HG02623 (cell line): ENCODE results near the gene ANGPTL5.
A peak's percentile ranks its signal among the peaks of the same experiment; 100 is the strongest.
"Not testable (repeated sequence)": the region's sequence is repeated elsewhere in the genome, so short reads cannot be mapped to it uniquely, and the experiment has no call there.

Source experiments
- ATAC-seq: cut with Tn5 transposase; IDR thresholded peaks from one replicate; pipeline ENCODE4 v1.9.1; 2021; ENCODE audit warnings: moderate library complexity; ENCODE audit not compliant: unreplicated experiment

ANGPTL5 gene

GRCh38 chr11:101889767-101890166, 26.6 kb downstream of the ANGPTL5 start:
- no peak for ATAC-seq

DNA sequence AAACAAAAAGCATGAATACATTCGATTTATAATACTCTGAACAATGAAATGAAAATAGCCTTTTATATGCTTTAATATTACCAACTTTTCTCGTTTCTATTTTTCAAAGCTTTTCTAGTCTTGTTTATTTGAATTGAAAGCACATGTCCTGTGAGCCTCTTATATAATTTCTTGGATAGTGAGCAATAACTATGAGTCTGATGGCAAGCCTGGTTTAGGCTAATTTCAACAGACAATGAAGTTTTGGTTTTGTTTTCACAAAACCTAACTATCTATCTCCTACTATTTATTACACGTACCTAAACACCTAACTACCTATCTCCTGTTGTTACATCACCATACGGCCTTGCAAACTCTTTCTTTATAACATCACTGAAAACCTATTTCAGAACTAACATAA, 30.7 kb downstream of the ANGPTL5 start:
- ATAC-seq: no peak

DNA sequence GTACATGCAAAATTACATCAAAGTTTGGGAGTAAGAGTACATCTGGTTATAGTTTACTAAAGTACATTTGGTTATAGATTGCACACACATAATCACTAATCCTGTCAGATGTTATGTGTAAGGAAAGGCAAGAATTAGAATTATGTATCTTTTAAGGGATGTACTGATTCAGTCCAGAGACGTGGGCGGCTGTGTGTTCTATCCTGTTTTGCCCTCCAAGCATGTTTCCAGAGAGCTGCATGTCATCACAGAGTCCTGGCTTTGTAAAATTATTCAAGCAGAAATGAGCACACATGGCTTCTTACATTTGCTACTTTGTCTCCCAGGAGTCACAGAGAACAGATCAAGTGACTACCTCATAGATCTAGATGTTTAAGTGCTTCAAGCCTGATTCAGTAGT, 34.7 kb downstream of the ANGPTL5 start:
- no peak for ATAC-seq

DNA sequence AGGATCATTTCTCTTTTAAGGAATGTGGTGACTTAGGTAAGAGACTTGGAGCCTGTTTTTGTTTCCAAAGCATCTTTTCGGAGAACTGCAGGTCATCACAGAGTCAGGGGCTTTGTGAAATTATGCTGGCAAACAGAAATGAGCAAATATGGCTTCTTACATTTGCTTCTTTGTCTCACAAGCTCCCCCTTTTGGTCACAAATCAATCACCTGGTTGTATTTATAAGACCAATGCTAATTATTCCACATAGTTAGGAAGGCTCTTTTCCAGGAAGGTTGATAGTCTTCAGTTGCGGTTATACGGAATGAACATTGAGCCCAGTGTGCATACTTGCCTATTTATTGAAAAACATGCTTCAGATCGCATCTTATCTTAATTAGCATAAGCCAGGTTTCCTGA, 36.1 kb downstream of the ANGPTL5 start:
- no peak for ATAC-seq

DNA sequence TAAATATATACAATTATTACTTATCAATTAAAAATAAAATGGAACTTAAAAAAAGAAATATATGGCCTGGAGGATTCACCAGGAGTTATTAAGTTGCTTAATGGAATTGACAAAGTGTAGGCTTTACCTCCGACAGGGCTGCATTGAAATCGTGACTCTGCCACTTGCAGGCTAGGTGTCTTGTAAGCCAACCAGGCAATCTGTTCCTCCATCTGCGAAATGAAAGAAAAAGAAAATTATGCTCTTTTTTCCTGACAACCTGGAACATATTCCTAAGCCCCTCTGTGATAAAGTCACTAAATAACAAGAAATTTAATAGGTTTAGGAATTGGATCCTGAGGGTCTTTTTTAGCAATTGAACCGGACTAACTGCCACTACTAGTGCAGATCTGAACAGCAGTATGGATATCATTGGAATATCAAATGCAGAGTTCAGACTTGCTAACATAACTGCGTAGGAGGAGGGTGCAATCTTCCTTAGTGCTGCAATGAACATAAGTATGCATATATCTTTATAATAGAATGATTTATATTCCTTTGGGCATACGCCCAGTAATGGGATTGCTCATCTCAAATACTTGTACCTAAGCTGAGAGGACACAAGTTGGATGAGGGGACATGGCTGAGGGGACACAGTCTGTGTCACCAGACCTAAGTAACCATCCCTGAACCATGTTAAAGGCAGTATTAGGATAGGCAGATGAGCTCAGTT, 44.0 kb downstream of the ANGPTL5 start:
- no peak for ATAC-seq

GRCh38 chr11:101870510-101870909, 45.8 kb downstream of the ANGPTL5 start:
- no peak for ATAC-seq

DNA sequence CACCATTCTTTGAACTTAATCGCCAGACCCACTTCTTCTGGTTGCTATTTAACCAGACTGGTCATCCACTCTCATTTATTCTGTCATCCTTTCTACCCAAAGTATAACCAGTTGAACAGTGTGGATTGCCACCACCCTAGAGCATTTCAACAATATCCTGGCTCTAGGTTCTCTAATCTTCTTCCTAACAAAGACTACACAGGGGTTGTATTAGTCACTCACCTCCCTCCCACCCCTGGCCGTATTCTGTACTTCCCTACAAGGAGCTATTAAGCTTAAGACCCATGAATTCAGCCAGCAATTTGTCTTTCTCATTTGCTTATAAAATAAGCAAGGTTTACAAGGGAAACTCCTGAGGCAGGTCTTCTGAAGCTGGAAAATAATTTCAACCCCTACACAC, 48.4 kb downstream of the ANGPTL5 start:
- no peak for ATAC-seq

DNA sequence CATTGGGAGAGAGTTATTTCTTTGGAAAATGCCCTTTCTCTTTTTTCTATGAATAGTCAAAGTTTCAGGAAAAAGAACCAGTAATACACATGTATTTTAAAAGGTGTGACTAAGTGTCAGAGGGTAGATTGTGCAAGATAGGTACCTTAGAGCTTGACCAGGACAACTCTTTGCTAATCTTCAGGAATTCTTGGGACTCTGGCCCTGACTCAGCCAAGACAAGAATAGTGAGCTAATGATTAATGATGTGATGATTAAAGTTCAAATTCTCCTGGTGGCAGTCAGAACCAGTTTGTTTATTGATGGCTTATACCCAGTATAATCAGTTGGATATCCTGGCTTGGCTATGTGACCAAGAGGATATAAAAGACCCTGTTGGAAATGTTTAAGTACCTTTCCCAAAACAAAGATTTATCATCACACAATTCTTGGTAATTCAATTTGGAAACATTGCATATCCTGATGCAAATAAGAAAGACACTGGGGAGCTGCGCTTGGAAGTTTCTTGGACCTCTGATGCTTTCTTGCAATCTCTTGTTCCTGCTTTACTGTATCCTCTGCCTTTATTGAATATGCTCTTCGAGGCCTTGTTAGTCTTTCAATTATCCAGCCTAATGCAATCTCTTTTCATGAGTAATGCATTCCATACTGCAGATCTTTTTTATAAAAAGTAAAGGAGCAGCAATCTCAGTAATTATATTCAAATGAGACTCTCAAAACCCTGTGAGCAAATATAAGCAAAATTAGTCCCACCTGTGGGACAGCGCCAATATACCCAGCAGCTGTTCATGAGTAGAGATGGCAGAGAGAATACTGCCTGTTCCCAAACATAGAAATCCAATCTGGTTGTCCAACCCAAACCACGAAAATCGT, 49.5 kb downstream of the ANGPTL5 start:
- no peak for ATAC-seq

GRCh38 chr11:101864098-101864497, 52.2 kb downstream of the ANGPTL5 start:
- ATAC-seq: no peak

DNA sequence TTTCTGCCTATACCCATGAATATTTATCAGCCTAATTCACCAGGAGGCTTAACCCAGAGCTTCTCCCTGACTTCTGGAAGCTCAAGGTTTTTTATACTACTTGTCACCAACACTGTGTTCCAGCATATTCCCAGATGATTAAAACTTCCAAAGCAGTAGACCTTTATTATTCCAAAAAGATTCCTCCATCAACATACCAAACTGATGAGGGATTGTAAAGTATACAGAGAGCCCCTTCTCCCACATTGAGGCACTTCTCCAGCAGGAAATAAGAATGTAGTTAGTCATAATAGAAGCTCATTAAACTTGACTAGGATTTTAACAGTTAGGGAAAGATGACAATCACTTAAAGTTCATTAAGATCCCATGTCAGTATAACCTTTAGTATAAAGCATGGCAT, 53.0 kb downstream of the ANGPTL5 start:
- ATAC-seq: no peak

DNA sequence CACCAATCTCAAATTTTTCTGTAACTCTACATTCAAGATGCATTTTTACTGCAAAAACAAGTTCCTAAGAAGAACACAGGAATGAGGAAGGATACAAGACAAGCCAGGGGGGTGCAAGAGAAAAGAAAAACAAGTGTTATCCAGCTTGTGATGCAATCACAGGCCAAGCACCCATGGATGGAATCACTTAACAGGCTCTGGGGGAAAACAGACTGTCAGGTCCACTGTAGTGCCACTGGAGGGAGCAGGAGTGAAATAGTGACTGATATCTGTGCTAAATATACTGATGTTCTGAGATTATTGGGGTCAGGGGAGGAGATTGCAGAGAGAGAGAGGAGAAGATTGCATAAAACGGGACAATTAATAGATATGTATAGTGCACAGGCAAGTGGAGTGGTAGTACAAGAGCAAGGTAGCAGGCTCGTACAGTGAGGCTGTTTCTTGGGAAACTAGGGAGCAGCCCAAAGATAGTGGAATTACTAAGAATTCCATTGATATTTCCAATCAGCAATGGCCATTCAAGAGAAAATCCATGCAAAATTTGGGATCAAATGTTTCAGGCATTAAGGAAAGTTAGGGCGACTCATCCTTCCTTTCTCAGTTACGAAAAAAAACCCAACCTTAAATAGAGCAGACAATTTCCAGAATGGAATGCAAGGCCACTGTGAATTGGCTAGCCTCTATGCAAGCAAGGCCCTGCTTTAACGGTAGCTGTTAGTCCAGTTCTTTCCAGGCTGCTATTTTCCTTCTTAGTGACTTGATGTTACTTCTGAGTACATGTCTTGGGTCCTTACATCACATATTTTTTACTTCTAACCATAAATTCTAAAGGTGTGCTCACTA, 53.7 kb downstream of the ANGPTL5 start:
- no peak for ATAC-seq

- ATAC-seq: peak; percentile 80
These were observed 55.5 kb downstream of the ANGPTL5 start for GRCh38 chr11:101860696-101861427.

GRCh38 chr11:101852260-101852659, 64.1 kb downstream of the ANGPTL5 start:
- ATAC-seq: not testable (repeated sequence)

DNA sequence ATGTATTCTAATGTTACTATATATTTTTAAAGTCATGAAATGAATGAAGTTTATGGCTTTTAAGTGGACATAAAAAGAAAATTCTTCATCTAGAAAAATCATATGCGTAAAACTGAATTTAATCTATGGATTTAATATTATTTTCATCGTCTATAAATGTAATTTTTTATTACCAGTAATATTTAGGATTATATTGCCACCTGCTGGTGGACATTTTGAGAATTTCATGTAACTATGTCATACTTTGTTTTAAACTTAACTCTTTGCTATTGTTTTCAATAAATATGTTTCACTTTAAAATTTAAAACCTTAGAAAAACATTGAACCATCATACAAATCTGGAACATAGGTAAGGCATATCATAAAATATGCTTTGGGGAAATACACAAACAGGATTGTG, 68.1 kb downstream of the ANGPTL5 start:
- no peak for ATAC-seq

GRCh38 chr11:101844608-101845007, 71.7 kb downstream of the ANGPTL5 start:
- ATAC-seq: no peak

DNA sequence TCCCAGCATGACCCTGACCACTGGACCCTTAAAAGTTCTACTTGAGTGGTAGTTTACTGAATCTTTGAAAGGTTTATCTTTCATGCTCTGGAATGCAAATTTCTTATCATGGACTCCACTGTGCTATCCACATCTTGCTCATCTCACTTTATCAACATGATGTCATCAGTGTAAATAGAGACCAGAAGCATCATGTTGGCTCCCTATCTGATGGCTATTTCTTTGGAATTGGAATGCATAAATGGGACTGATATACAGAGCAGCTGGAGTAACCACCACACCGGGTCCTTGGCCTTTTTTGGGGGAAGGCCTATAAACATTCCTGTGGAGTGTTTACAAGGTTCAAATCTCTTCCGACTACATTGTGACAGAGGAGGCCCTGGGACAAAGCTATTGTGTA, 75.6 kb downstream of the ANGPTL5 start:
- ATAC-seq: no peak
